Suprapubic skin (tissue), 4 donors: ENCODE results near the gene STIM2. TPM values are rescaled to one million over a fixed set of nuclear protein-coding genes. Genes with fewer than 3 reads are reported as not detected.

Experiments used
- DNase-seq, 2 donors: peaks; one replicate each; pipeline ENCODE4 v3.0.0-alpha.2; 2019; ENCODE audit warnings: low spot score in 2 of 2
- H3K27ac ChIP-seq: fragments of 200-600 bp; sonication (generic); one replicate; pipeline ENCODE4 v1.5.1; 2019
- H3K27me3 ChIP-seq: fragments of 200-600 bp; sonication (generic); one replicate; pipeline ENCODE4 v1.5.1; 2019
- H3K36me3 ChIP-seq: fragments of 200-600 bp; sonication (generic); one replicate; pipeline ENCODE4 v1.5.1; 2019
- H3K4me1 ChIP-seq: fragments of 200-600 bp; sonication (generic); one replicate; pipeline ENCODE4 v1.5.1; 2019
- H3K4me3 ChIP-seq: fragments of 200-600 bp; sonication (generic); one replicate; pipeline ENCODE4 v1.5.1; 2019; ENCODE audit warnings: mild to moderate bottlenecking
- H3K9me3 ChIP-seq: fragments of 200-600 bp; sonication (generic); one replicate; pipeline ENCODE4 v1.5.1; 2019
- EP300 ChIP-seq: sonication (generic); formaldehyde crosslinking; IDR thresholded peaks from one replicate; pipeline ENCODE4 v1.6.1; 2017; ENCODE audit warnings: antibody characterized with exemption
- POLR2A ChIP-seq, 2 donors: fragments of 450-650 bp; IDR thresholded peaks; one replicate each; pipeline ENCODE4 v1.6.1; 2017; ENCODE audit warnings: antibody characterized with exemption in 2 of 2, mild to moderate bottlenecking in 2 of 2, moderate library complexity in 2 of 2
- POLR2AphosphoS5 ChIP-seq, 3 donors: sonication (generic); formaldehyde crosslinking; IDR thresholded peaks; one replicate each; pipeline ENCODE4 v1.6.1; 2017; ENCODE audit warnings: antibody characterized with exemption in 3 of 3
- WGBS: methylation state at CpG from one replicate; pipeline ENCODE4 v1.1.5; 2018; 5-methylcytosine and 5-hydroxymethylcytosine counted together
- total RNA-seq, 4 donors: library from RNA; depleted of rRNA; stranded (reverse); fragments of >200 nt; gene quantifications; one replicate each; pipeline ENCODE4 v1.1.0, GENCODE V29; 2016
- TF ChIP-seq, protein P1 (sequence below), 2 donors: fragments of 200-600 bp in 1 of 2; fragments of 450-650 bp in 1 of 2; sonication (generic) in 1 of 2; IDR thresholded peaks; one replicate each; pipeline ENCODE4 v1.5.1; 2016 to 2019; ENCODE audit warnings: antibody characterized with exemption in 2 of 2, mild to moderate bottlenecking in 1 of 2, moderate library complexity in 1 of 2

STIM2 gene
- total RNA-seq, 4 donors from 2014 or later: 20.2 to 37.3 (median 27.5) TPM

- no peak overlapping the region for H3K4me3 ChIP-seq
- H3K4me1 ChIP-seq: no peaks in the 10 kb centered on the region
- H3K27me3 ChIP-seq: no peaks in the 10 kb centered on the region
- DNase-seq: no peak
- H3K9me3 ChIP-seq: no peaks in the 10 kb centered on the region
- no peak for TF ChIP-seq EP300
- TF ChIP-seq, protein P1, sequence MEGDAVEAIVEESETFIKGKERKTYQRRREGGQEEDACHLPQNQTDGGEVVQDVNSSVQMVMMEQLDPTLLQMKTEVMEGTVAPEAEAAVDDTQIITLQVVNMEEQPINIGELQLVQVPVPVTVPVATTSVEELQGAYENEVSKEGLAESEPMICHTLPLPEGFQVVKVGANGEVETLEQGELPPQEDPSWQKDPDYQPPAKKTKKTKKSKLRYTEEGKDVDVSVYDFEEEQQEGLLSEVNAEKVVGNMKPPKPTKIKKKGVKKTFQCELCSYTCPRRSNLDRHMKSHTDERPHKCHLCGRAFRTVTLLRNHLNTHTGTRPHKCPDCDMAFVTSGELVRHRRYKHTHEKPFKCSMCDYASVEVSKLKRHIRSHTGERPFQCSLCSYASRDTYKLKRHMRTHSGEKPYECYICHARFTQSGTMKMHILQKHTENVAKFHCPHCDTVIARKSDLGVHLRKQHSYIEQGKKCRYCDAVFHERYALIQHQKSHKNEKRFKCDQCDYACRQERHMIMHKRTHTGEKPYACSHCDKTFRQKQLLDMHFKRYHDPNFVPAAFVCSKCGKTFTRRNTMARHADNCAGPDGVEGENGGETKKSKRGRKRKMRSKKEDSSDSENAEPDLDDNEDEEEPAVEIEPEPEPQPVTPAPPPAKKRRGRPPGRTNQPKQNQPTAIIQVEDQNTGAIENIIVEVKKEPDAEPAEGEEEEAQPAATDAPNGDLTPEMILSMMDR (IDR thresholded peaks at IDR 0.05): no peak
- no peak for TF ChIP-seq POLR2A (IDR thresholded peaks at IDR 0.05)
- TF ChIP-seq POLR2AphosphoS5 (IDR thresholded peaks at IDR 0.05): no peak
- H3K36me3 ChIP-seq: no peaks in the 10 kb centered on the region
- WGBS: 93% methylated on average over 2 of the region's 2 CpGs
- no peak overlapping the region for H3K27ac ChIP-seq
These were observed 117.9 kb downstream of the STIM2 start for GRCh38 chr4:26978387-26979053.

GRCh38 chr4:26984896-26985295, 124.3 kb downstream of the STIM2 start:
- Histone ChIP-seq H3K27me3 (no peaks in the 10 kb centered on the region), H3K9me3 (no peaks in the 10 kb centered on the region), H3K36me3 (no peaks in the 10 kb centered on the region), H3K27ac (no peak overlapping the region), H3K4me3 (no peak overlapping the region), H3K4me1 (no peaks in the 10 kb centered on the region)
- WGBS: 85% methylated on average over 3 of the region's 3 CpGs
- TF ChIP-seq POLR2AphosphoS5 (IDR thresholded peaks at IDR 0.05): no peak
- TF ChIP-seq, protein P1 (IDR thresholded peaks at IDR 0.05): no peak
- TF ChIP-seq EP300: no peak
- TF ChIP-seq POLR2A (IDR thresholded peaks at IDR 0.05): no peak
- DNase-seq: no peak

- Histone ChIP-seq H3K4me3 (no peak overlapping the region), H3K27ac (no peak overlapping the region), H3K9me3 (no peaks in the 10 kb centered on the region), H3K36me3 (no peaks in the 10 kb centered on the region), H3K27me3 (no peaks in the 10 kb centered on the region), H3K4me1 (no peaks in the 10 kb centered on the region)
- WGBS: 51% methylated on average over 3 of the region's 3 CpGs
- no peak for TF ChIP-seq POLR2AphosphoS5 (IDR thresholded peaks at IDR 0.05)
- TF ChIP-seq, protein P1 (IDR thresholded peaks at IDR 0.05): no peak
- no peak for TF ChIP-seq POLR2A (IDR thresholded peaks at IDR 0.05)
- no peak for TF ChIP-seq EP300
- DNase-seq: no peak
These were observed 125.2 kb downstream of the STIM2 start for GRCh38 chr4:26985873-26986272.

DNA sequence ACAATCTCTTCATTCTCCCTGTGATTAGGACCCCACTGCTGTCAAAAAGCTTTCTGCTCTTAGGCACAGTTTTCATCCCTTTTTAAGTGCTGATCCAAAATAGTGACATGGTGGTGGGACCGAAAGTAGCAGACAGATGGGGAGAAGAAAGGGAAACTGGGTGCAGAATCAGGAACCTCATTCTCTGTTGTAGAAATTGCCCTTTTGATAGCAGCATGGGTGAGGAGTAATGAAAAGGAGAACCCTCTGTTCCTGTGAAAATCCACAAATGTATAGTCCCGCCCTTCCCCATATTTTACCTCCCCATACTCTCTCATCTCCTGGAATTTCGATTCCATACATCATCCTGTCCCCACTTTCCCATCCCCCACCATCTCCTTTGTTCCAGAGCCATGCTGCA, 126.5 kb downstream of the STIM2 start:
- H3K27ac ChIP-seq: no peak overlapping the region
- 89% methylated on average over 3 of the region's 3 CpGs for WGBS
- no peaks in the 10 kb centered on the region for H3K9me3 ChIP-seq
- no peaks in the 10 kb centered on the region for H3K36me3 ChIP-seq
- H3K27me3 ChIP-seq: no peaks in the 10 kb centered on the region
- DNase-seq: no peak
- peaks cover 2% of the 10 kb centered on the region for H3K4me1 ChIP-seq
- H3K4me3 ChIP-seq: no peak overlapping the region
- no peak for TF ChIP-seq POLR2AphosphoS5 (IDR thresholded peaks at IDR 0.05)
- no peak for TF ChIP-seq POLR2A (IDR thresholded peaks at IDR 0.05)
- no peak for TF ChIP-seq EP300
- TF ChIP-seq, protein P1 (IDR thresholded peaks at IDR 0.05): no peak

DNA sequence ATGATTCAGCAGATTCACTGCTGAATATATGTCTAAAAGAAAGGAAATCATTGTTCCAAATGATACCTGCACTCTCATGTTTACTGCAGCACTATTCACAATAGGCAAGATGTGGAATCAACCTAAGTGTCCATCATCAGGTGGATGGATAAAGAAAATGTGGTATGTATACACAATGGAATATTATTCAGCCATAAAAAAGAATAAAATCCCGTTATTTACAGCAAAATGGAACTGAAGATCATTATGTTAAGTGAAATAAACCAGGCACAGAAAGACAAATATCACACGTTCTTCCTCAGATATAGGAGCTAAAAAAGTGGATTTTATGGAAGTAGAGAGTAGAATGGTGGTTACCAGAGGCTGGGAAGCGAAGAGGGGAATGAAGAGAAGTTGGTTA, 130.4 kb downstream of the STIM2 start:
- Histone ChIP-seq H3K4me3 (no peak overlapping the region), H3K9me3 (no peaks in the 10 kb centered on the region), H3K27me3 (no peaks in the 10 kb centered on the region), H3K27ac (no peak overlapping the region), H3K4me1 (peaks cover 28% of the 10 kb centered on the region), H3K36me3 (no peaks in the 10 kb centered on the region)
- no peak for TF ChIP-seq EP300
- TF ChIP-seq, protein P1 (IDR thresholded peaks at IDR 0.05): no peak
- no peak for TF ChIP-seq POLR2AphosphoS5 (IDR thresholded peaks at IDR 0.05)
- no peak for TF ChIP-seq POLR2A (IDR thresholded peaks at IDR 0.05)
- 95% methylated on average over 3 of the region's 3 CpGs for WGBS
- no peak for DNase-seq
